Right atrium auricular region (tissue), 2 donors: Measurements from ENCODE around the gene ENG. TPM values are rescaled to one million over a fixed set of nuclear protein-coding genes. Genes with fewer than 3 reads are reported as not detected.
"Not testable (repeated sequence)": the region's sequence is repeated elsewhere in the genome, so short reads cannot be mapped to it uniquely, and the experiment has no call there.

Source experiments
- DNase-seq: peaks from one replicate; pipeline ENCODE4 v3.0.0-alpha.2; 2019; ENCODE audit warnings: low spot score
- H3K27ac ChIP-seq, 2 donors: fragments of 200-600 bp; sonication (generic); 1 replicate in 1 of 2; 2 replicates in 1 of 2; pipeline ENCODE4 v1.5.1; 2016 to 2019
- H3K27me3 ChIP-seq, 2 donors: fragments of 200-600 bp; sonication (generic); one replicate each; pipeline versions ENCODE4 v1.5.1 to v1.6.0; 2017 to 2019
- H3K36me3 ChIP-seq: fragments of 200-600 bp; sonication (generic); one replicate; pipeline ENCODE4 v1.5.1; 2016
- H3K4me1 ChIP-seq, 2 donors: fragments of 200-600 bp; sonication (generic); one replicate each; pipeline versions ENCODE4 v1.5.1 to v1.6.0; 2017 to 2019
- H3K4me3 ChIP-seq, 2 donors: fragments of 200-600 bp; sonication (generic); 1 replicate in 1 of 2; 2 replicates in 1 of 2; pipeline ENCODE4 v1.5.1; 2017 to 2019; ENCODE audit warnings: mild to moderate bottlenecking in 1 of 2, moderate library complexity in 1 of 2
- H3K9me3 ChIP-seq, 2 donors: fragments of 200-600 bp; sonication (generic); one replicate each; pipeline ENCODE4 v1.5.1; 2019
- CTCF ChIP-seq, 2 donors: fragments of 200-600 bp; sonication (generic); IDR thresholded peaks; one replicate each; pipeline ENCODE4 v1.5.1; 2019; ENCODE audit warnings: antibody characterized with exemption in 2 of 2
- total RNA-seq, 2 donors: library from RNA; depleted of rRNA; stranded (reverse); fragments of >200 nt; gene quantifications; one replicate each; pipeline ENCODE4 v1.1.0, GENCODE V29; 2016

ENG gene
- total RNA-seq, 2 donors from 2014 or later = 142 to 511 TPM

- no peak for TF ChIP-seq CTCF (IDR thresholded peaks at IDR 0.05)
- DNase-seq = no peak
- H3K4me3 ChIP-seq = peak overlapping the region; percentile 9 to 36
- H3K9me3 ChIP-seq = peaks cover 0 to 11% of the 10 kb centered on the region in 2 donors
- no peaks in the 10 kb centered on the region for H3K27me3 ChIP-seq
- peak overlapping the region; percentile 86 to 88 for H3K27ac ChIP-seq
- peaks cover 0 to 51% of the 10 kb centered on the region in 2 donors for H3K4me1 ChIP-seq
- H3K36me3 ChIP-seq = peaks cover 37% of the 10 kb centered on the region
These were observed 6.4 kb downstream of the ENG start for GRCh38 chr9:127847833-127848755.

- DNase-seq = no peak
- Histone ChIP-seq H3K4me1 (peaks cover 0 to 52% of the 10 kb centered on the region in 2 donors), H3K36me3 (peaks cover 39% of the 10 kb centered on the region), H3K9me3 (peaks cover 0 to 11% of the 10 kb centered on the region in 2 donors), H3K27me3 (no peaks in the 10 kb centered on the region), H3K4me3 (peak overlapping the region; percentile 9 to 36), H3K27ac (peak overlapping the region; percentile 79 to 88)
- no peak for TF ChIP-seq CTCF (IDR thresholded peaks at IDR 0.05)
These were observed 7.3 kb downstream of the ENG start for GRCh38 chr9:127847178-127847510.

- Histone ChIP-seq H3K4me1 (peaks cover 0 to 55% of the 10 kb centered on the region in 2 donors), H3K4me3 (peak overlapping the region; percentile 9 to 36), H3K27ac (peak overlapping the region; percentile 79 to 88), H3K27me3 (no peaks in the 10 kb centered on the region), H3K9me3 (peaks cover 0 to 11% of the 10 kb centered on the region in 2 donors), H3K36me3 (peaks cover 40% of the 10 kb centered on the region)
- DNase-seq = peak; percentile 75
- no peak for TF ChIP-seq CTCF (IDR thresholded peaks at IDR 0.05)
These were observed 7.8 kb downstream of the ENG start for GRCh38 chr9:127846443-127847177.

GRCh38 chr9:127845619-127846018 is 8.8 kb downstream of the ENG start:
- Histone ChIP-seq H3K4me3 (peak overlapping the region in 1 of 2 donors; percentile 36), H3K9me3 (peaks cover 0 to 11% of the 10 kb centered on the region in 2 donors), H3K27ac (peak overlapping the region; percentile 79 to 88), H3K36me3 (peaks cover 37% of the 10 kb centered on the region), H3K4me1 (peaks cover 0 to 65% of the 10 kb centered on the region in 2 donors)
- not testable (repeated sequence) for H3K27me3 ChIP-seq, DNase-seq

- no peak for DNase-seq
- Histone ChIP-seq H3K27ac (peak overlapping the region; percentile 79 to 88), H3K4me3 (peak overlapping the region in 1 of 2 donors; percentile 14), H3K4me1 (peaks cover 0 to 71% of the 10 kb centered on the region in 2 donors), H3K27me3 (no peaks in the 10 kb centered on the region), H3K36me3 (peaks cover 37% of the 10 kb centered on the region), H3K9me3 (peaks cover 0 to 11% of the 10 kb centered on the region in 2 donors)
- no peak for TF ChIP-seq CTCF (IDR thresholded peaks at IDR 0.05)
These were observed 9.6 kb downstream of the ENG start for GRCh38 chr9:127844821-127845359.
